SK-N-DZ (cell line): Measurements from ENCODE around the gene ADAMTS17.
A peak's percentile ranks its signal among the peaks of the same experiment; 100 is the strongest.

Experiments
- DNase-seq: peaks from one replicate; pipeline ENCODE4 v3.0.0-alpha.2; 2015; ENCODE audit warnings: low spot score

ADAMTS17 gene

DNA sequence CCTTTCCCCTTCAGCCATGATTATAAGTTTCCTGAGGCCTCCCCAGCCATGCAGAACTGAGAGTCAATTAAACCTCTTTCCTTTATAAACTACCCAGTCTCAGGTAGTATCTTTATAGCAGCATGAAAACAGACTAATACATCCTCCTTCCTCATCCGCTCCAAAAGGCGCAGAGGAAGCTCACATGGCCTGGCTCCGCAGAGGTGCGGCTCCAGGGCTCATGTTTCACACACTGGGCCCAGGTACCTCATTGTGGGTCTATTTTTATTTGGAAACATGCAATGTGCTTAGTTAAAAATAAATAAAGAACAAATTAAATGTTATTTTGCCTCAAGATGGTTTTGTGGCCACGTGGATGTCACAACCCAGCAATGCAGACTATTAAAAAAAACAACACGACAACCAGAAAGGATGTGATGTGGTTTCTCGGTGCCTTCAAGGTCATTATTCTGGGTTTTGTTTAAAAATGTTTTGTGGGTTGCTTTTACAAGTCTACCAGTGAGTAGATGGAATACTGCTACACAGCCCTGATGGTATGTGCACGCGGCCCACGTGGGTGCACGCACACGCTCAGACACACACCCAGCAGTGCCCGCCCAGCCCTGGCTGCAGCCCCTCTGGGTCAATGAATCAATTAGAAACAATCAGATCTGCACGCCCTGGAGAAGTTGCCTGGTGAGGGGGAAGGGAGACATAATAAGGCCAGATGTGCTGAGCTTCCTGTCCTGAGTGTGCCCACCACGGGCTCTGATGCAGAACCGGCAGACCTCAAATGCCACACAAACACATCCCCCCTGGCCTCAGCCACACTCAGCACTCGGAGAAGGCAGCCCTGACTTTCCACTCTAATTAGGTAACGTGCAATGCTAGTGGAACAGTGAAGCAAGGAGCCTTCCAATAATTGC is 140.1 kb downstream of the ADAMTS17 start:
- DNase-seq = peak; percentile 81

DNA sequence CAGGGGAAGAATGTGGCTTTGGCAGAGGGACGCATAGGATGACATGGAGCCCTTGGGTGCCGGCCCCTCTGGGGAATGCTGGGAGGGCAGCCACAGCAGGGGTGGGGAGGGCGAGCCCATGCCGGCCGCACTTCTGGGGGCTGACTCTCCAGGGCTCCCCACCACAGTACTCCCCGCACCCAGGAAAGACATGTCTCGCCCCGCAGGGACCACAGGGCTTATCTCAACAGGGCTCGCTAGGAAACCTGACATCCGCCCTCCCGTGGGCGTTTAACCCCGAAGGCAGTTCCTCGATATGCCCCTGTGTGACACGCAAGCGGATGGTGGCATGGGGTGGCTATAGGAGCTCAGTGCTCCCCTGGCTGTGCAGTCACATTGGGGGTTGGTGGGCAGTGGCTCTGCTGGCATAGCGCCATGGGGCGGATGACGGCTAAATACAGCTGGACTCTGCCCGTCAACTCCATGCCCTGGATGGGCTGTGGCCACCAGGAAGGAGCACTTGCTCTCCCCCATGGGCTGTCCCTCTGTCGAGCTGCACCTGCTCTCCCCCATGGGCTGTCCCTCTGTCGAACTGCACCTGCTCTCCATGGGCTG is 141.4 kb downstream of the ADAMTS17 start:
- DNase-seq = no peak

GRCh38 chr15:100199711-100200286 is 142.0 kb downstream of the ADAMTS17 start:
- no peak for DNase-seq

DNA sequence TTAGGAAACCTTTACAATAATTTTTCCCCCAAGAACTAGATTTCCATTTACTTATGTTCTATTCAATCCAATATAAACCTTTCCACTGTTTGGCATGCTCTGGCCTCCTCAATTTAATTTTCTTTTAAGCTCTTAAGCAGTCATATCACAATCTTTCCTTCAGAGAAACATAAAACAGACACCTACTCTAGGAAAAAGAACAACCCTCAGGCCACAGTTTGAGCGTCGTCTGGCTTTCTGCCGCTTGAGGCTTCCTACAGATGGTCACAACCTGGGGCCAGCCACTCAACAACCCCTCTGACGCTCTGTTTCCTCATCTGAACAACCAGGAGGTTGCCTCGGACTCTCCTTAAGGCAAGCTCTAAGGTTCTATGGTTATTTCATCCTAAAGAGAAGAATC is 143.3 kb downstream of the ADAMTS17 start:
- DNase-seq = peak; percentile 93

DNA sequence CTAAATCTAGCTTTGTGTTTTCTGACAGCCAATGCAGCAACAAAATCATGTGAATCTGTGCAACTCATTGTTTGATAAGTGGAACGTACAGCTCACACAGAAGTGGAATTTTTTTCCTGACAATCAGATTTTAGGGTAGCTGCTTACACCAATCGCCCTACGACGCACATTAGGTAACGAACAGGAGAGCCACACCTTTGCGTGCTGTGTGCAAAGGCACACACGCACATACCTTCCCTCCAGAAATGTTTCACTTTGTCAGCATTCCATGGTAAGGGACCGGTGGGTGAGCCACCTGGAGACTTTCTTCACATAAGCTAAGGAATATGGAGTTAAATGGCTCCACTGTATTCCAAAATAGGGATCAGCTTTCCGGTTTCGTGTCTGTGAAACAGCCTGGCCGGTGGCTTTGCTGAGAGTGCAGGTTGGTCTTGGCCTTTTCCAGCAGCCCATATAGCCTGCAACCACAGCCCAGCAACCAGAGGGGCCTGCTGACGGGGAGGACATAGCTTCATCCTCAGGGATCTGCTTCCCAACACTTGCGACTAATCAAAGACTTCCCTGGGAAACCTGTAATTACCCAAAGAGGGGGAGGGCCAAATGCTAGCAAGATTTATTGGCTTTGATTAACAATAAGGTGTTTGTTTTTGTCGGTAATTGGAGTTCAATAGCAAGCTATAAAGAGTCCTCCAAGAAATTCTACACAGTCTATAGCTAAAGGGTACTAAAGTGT is 145.3 kb downstream of the ADAMTS17 start:
- no peak for DNase-seq

- peak; percentile 49 for DNase-seq
These were observed 146.8 kb downstream of the ADAMTS17 start for GRCh38 chr15:100194996-100195395.

- no peak for DNase-seq
These were observed 148.4 kb downstream of the ADAMTS17 start for GRCh38 chr15:100193277-100193860.

- no peak for DNase-seq
These were observed 149.4 kb downstream of the ADAMTS17 start for GRCh38 chr15:100192097-100193080.

DNA sequence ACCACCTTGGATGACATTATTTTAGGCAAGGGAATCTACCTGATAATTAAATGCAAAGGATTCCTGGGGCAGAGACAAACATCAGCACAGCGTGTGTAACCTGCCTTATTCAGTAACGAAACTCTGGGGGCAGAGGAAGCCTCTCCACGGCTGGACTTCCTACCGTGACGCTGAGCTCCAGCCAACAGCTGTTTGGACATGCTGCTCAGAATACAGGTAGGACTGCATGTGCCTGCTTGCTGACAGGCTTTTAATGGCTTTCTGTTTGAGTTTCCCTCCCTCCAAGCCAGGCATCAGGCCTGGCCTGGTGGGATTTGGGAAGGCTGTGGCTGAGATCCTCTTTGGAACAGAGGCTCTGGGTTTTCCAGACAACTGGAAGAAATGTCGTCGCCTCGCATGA is 150.6 kb downstream of the ADAMTS17 start:
- DNase-seq = no peak

GRCh38 chr15:100190675-100191074 is 151.1 kb downstream of the ADAMTS17 start:
- DNase-seq = no peak

DNA sequence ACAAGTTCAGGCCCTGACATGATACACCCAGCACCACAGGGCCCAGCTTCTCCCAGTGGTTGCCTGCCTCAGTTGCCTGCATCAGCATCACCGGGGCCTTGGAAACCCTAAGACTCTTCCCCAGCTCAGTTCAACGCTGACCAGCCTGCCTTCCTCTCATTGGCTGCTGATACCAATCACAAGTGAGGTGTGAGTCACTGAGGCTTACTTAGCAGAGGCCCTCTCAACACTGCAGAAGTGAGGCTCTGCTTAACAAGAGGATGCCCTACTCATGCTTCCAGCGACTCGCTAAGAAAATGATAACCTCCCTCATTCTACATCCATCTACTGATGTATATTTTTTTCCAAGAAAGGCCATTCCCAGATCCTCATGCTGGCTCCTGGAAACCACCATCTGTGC is 151.9 kb downstream of the ADAMTS17 start:
- no peak for DNase-seq

DNA sequence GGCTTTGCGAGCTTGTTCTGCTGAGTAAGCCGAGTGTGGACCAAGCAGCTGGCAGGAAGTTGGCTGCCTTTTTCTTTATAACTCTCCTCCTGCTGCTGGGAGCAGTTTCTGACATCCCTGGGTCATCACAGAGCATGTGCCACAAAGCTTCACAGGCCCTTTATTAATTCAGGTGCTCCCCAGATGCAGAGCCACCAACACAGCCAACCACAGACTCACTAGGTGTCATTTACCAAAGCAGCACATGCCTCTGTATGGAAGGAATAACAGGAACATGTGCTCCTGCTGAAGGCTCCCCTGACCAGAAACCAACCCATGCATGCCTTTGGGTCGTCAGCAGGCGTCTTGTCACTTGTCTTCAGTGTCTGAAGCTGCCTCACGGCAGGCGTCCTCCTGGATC is 152.5 kb downstream of the ADAMTS17 start:
- no peak for DNase-seq

DNA sequence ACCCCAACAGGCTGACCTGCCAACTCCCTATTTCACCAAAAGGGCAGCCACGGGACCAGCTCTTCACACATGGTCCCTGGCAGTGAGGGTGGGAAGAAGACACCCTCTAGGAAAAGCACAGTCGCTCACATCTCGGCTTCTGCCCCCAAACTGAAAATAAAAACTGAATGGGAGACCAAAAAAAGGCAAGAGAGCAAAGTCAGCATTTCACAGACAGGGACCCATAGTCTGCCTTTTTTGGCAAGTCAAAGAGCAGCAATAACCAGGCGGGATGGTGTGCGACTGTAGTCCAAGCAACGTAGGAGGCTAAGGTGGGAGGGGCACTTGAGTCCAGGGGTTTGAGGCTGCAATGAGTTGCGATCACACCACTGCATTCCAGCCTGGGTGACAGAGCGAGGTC is 154.1 kb downstream of the ADAMTS17 start:
- DNase-seq = no peak

GRCh38 chr15:100186960-100187359 is 154.8 kb downstream of the ADAMTS17 start:
- DNase-seq = no peak

- DNase-seq = no peak
These were observed 155.4 kb downstream of the ADAMTS17 start for GRCh38 chr15:100186366-100186765.

GRCh38 chr15:100183921-100184495 is 157.8 kb downstream of the ADAMTS17 start:
- DNase-seq = no peak

DNA sequence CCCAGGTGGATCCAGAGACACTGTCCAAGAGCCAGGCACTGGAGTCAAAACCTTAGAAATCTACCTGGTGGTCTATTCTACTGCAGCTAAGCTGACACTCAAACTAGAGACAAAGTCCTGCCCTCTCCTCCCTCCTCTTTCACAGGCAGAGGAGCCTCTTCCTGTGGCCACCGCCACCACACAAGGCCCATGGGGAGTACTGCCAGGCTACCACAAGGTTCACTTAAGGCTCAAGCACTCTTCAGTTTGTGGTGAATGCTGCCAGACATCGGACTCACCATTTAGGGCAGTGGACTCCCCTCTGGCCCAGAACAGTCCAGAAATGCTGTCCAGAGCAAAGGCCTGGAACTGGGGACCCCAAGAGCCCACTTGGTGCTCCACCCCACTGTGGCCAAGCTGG is 160.9 kb downstream of the ADAMTS17 start:
- DNase-seq = no peak

DNA sequence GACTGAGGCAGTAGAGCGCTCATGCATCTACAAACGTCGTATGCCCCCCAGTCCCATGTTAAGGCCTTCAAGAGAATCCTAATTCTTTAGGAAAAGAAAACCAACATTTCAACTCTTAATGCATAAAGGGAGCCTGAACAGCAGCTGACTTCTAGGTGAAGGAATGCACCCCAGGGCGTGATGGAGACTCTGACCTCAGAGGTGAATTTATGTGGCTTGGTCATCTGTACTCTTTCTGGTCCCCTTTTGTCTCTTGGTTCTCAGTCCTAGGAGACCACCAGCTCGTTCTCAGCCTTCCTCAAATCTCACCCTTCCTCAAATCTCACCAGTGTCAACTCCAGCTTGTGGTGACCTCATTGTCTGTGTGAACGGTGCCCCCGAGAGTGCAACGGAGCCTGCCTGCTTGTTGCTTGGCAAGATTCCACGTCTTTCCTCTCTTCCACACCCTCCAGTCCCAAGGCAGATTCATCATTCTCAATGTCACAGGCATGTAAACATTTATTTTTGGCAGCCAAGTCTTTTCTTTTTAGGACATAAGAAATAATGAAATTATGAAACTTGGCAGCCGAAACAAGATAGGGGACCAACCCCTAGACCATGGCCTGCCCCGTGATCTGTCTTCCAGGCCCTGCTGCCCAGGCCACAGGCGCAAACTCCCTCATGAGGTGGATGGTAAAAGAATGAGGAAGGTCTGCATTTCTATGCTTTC is 166.2 kb downstream of the ADAMTS17 start:
- no peak for DNase-seq

DNA sequence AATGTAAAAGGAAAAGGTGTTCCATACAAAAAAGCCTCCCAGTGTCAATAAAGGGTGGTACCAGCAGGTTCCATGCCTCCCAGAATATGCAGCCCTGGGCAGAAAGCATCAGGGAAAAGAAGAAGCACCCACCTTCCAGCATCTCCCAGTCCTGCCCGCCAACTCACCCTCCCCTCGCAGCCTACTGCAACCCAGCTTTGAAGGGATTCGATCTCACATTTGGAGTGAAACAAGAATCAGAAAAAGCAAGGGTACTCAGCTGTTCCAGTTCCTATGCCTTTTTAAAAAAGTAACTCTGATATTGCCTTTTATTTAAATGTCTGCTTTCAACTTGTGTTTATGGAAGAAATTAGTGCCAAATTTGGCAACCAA is 166.9 kb downstream of the ADAMTS17 start:
- no peak for DNase-seq
